ENCODE results near the gene TNS1. TPM values are rescaled to one million over a fixed set of nuclear protein-coding genes. Genes with fewer than 3 reads are reported as not detected.

Gene TNS1
- total and polyA plus RNA-seq, 2 experiments from 2014 or later: 81.6 to 99.3 TPM

DNA sequence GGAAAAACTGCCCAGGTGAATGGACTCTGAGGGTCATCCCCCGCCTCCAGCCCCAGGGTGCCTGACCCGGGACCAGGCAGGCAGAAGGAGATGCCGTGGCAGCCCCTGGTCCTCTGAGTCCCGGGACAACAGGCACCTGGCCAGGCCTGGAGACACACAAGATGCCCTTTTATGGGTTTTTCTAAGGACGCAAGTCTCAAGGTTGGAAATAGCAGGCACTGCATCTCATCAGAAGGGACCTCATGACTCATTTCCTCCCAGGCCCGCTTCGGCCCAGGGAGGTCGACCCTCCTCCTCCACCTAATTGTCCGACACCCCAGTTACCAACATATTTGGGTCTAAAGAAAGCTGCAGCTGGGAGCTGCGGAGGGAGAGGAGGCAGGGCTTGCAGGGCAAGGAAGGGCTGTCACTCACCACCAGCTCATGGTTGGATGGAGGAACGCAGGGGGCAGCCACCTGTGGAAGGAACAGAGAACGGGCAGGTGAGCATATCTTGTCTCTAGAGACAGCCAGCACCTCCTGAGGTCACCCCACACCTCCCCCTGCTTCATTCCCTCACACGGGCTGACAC, 82.9 kb downstream of the TNS1 start:
- Histone ChIP-seq H3K79me2 (ENCODE audit: insufficient read depth) (peaks cover 100% of the 10 kb centered on the region), H3K36me3 (ENCODE audit: low read depth) (peaks cover 14% of the 10 kb centered on the region; the same call in 1 of the 2 replicates), H3K9me3 (ENCODE audit: low read depth) (no peaks in the 10 kb centered on the region), H2AFZ (no peak overlapping the region), H3K4me2 (ENCODE audit: unreplicated experiment) (peak overlapping the region; percentile 36), H3K4me3 (no peak overlapping the region), H3K27me3 (replicated peaks; ENCODE audit: insufficient read depth) (no peaks in the 10 kb centered on the region), H4K20me1 (ENCODE audit: insufficient read depth) (no peaks in the 10 kb centered on the region), H3K4me1 (ENCODE audit: insufficient read depth) (peaks cover 51% of the 10 kb centered on the region), H3F3A (ENCODE audit: insufficient read depth) (peaks cover 50% of the 10 kb centered on the region), H3K9me2 (ENCODE audit: insufficient read depth) (no peaks in the 10 kb centered on the region), H3K9ac (peak overlapping the region; percentile 49), H3K27ac (peak overlapping the region; percentile 71)
- in situ Hi-C loops (cut with MboI): no loop called here
- peak; percentile 81 for DNase-seq
- WGBS, 2 experiments (ENCODE audit: low coverage in 1 of 2, low lambda C conversion rate in 2 of 2, missing lambda C conversion rate in 2 of 2): 12 to 18% methylated on average over 13 of the region's 13 CpGs
- no peak for TF ChIP-seq EZH2phosphoT487 (IDR thresholded peaks at IDR 0.05; ENCODE audit: insufficient read depth, low read depth)
- no peak for TF ChIP-seq EZH2 (IDR thresholded peaks at IDR 0.05; ENCODE audit: insufficient read depth, poor library complexity, severe bottlenecking)

DNA sequence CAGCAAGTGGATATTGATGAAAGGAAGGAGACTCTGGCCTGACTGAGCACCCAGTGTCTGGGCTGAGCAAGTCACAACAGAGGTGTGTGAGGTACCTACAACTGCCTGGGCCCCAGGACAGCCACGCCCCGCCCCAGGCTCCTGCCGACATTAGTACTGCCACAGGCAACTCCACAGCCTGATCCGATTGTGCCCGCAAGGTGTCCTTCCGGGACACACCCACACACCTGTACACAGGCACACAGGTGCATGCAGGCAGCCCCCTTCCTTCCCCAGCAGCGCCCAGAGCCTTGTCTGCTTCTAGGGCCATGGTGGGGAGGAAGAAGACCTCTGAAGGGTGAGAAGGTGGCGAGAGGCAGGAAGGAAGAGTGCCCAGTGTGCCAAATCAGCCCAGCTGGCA, 83.6 kb downstream of the TNS1 start:
- peaks cover 51% of the 10 kb centered on the region for H3K4me1 ChIP-seq (ENCODE audit: insufficient read depth)
- no peaks in the 10 kb centered on the region for H3K9me3 ChIP-seq (ENCODE audit: low read depth)
- H3F3A ChIP-seq (ENCODE audit: insufficient read depth): peaks cover 43% of the 10 kb centered on the region
- peak overlapping the region; percentile 49 for H3K9ac ChIP-seq
- H3K4me3 ChIP-seq: no peak overlapping the region
- TF ChIP-seq EZH2phosphoT487 (IDR thresholded peaks at IDR 0.05; ENCODE audit: insufficient read depth, low read depth): no peak
- peaks cover 14% of the 10 kb centered on the region; the same call in 1 of the 2 replicates for H3K36me3 ChIP-seq (ENCODE audit: low read depth)
- DNase-seq: no peak
- in situ Hi-C loops (cut with MboI): no loop called here
- WGBS, 2 experiments (ENCODE audit: low coverage in 1 of 2, low lambda C conversion rate in 2 of 2, missing lambda C conversion rate in 2 of 2): 80 to 86% methylated on average over 7 to 8 of the region's 8 CpGs
- H3K27me3 ChIP-seq (replicated peaks; ENCODE audit: insufficient read depth): no peaks in the 10 kb centered on the region
- H3K27ac ChIP-seq: peak overlapping the region; percentile 71
- peak overlapping the region; percentile 36 for H3K4me2 ChIP-seq (ENCODE audit: unreplicated experiment)
- H4K20me1 ChIP-seq (ENCODE audit: insufficient read depth): no peaks in the 10 kb centered on the region
- H3K9me2 ChIP-seq (ENCODE audit: insufficient read depth): no peaks in the 10 kb centered on the region
- no peak overlapping the region for H2AFZ ChIP-seq
- peaks cover 100% of the 10 kb centered on the region for H3K79me2 ChIP-seq (ENCODE audit: insufficient read depth)

DNA sequence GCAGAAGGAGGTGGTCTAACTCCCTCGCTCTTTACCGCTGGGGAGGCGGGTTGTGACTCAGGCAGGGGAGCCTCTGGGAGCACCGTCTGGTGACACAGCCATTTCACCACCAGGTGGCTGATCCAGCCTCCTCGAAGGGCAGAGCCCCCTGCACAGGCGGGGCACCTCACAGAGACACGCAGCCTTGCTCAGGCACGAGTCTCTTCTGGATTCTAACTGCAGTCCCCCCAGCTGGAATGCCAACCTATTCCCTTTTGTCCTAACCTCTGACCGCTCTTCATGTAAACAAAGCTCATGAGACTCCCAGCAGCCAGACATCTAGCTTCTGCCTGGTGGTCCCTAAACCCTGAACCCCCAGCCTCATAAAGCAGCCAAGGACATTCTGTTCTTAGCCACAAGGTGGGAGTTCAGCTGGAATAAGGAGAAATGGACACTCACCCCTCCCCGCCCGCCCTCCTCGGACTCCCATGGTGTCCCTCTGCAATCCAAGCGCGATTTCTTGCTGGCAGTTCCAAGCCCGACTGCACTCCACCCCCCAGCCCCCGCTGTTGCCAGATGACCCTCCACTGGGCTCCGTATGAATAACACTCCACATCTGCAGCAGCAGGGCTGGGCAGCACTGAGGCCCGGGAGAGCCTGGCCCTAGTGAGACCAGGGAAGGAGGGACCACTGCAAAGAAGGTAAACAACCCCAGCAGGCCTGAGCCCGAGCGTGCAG, 84.3 kb downstream of the TNS1 start:
- no peak overlapping the region for H3K4me2 ChIP-seq (ENCODE audit: unreplicated experiment)
- H3K9me2 ChIP-seq (ENCODE audit: insufficient read depth): no peaks in the 10 kb centered on the region
- no peak overlapping the region for H2AFZ ChIP-seq
- H3K9me3 ChIP-seq (ENCODE audit: low read depth): no peaks in the 10 kb centered on the region
- H3K9ac ChIP-seq: no peak overlapping the region; the same call in 1 of the 2 replicates
- peaks cover 48% of the 10 kb centered on the region for H3K4me1 ChIP-seq (ENCODE audit: insufficient read depth)
- peak overlapping the region; percentile 71 for H3K27ac ChIP-seq
- DNase-seq: peak; percentile 57
- peaks cover 14% of the 10 kb centered on the region; the same call in 1 of the 2 replicates for H3K36me3 ChIP-seq (ENCODE audit: low read depth)
- no peak overlapping the region for H3K4me3 ChIP-seq
- H3K27me3 ChIP-seq (replicated peaks; ENCODE audit: insufficient read depth): no peaks in the 10 kb centered on the region
- peaks cover 100% of the 10 kb centered on the region for H3K79me2 ChIP-seq (ENCODE audit: insufficient read depth)
- H4K20me1 ChIP-seq (ENCODE audit: insufficient read depth): no peaks in the 10 kb centered on the region
- in situ Hi-C loops (cut with MboI): no loop called here
- H3F3A ChIP-seq (ENCODE audit: insufficient read depth): peaks cover 43% of the 10 kb centered on the region
- WGBS, 2 experiments (ENCODE audit: low coverage in 1 of 2, low lambda C conversion rate in 2 of 2, missing lambda C conversion rate in 2 of 2): 41 to 44% methylated on average over 19 to 20 of the region's 20 CpGs
- no peak for TF ChIP-seq EZH2phosphoT487 (IDR thresholded peaks at IDR 0.05; ENCODE audit: insufficient read depth, low read depth)
- no peak for TF ChIP-seq EZH2 (IDR thresholded peaks at IDR 0.05; ENCODE audit: insufficient read depth, poor library complexity, severe bottlenecking)

DNA sequence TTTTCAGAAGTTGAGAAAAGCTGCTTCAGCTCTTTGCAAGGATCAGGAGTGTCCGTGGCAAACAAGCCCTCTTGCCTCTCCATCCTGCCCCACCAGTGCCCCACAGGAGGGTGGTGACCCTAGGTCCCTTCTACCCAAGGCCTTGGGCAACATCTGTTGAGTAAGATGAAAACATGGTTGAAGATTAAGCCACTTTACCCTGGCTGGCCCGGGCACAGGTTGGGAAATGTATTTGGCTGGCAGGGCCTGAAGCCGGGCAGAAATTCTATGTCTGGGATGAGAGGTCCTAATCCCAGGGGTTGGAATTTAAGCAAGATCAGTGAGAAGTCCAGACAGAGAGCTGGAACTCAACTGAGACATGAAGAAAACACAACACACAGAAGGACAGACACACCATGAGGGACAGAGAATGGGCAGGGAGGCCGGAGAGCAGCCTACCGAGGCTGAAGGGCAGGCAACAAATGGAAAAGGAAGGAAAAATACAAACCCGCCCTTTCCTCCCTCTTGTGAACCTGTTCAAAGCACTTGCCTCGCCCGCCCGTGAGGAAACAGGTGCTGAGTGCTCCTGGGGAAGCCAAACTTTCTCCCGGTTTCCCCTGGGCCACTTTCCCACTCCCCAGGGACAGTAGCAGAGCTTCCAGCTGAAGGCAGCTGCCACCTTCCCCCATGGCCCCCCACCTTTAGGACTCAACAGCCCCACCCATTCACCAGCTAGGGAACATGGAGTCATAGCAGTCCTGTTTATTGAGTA, 86.1 kb downstream of the TNS1 start:
- H3K27ac ChIP-seq: 0 out of 2 replicates have a peak overlapping the region, but pooled peaks have one; percentile 8
- TF ChIP-seq EZH2phosphoT487 (IDR thresholded peaks at IDR 0.05; ENCODE audit: insufficient read depth, low read depth): no peak
- TF ChIP-seq EZH2 (IDR thresholded peaks at IDR 0.05; ENCODE audit: insufficient read depth, poor library complexity, severe bottlenecking): no peak
- H4K20me1 ChIP-seq (ENCODE audit: insufficient read depth): no peaks in the 10 kb centered on the region
- H3K4me3 ChIP-seq: no peak overlapping the region
- in situ Hi-C loops (cut with MboI): no loop called here
- no peak for DNase-seq
- no peaks in the 10 kb centered on the region for H3K9me2 ChIP-seq (ENCODE audit: insufficient read depth)
- 70 to 82% methylated on average over 6 to 10 of the region's 10 CpGs for WGBS, 2 experiments (ENCODE audit: low coverage in 1 of 2, low lambda C conversion rate in 2 of 2, missing lambda C conversion rate in 2 of 2)
- H3K9me3 ChIP-seq (ENCODE audit: low read depth): no peaks in the 10 kb centered on the region
- no peak overlapping the region for H3K9ac ChIP-seq
- H3K27me3 ChIP-seq (replicated peaks; ENCODE audit: insufficient read depth): no peaks in the 10 kb centered on the region
- H3K36me3 ChIP-seq (ENCODE audit: low read depth): peaks cover 14% of the 10 kb centered on the region; the same call in 1 of the 2 replicates
- no peak overlapping the region for H2AFZ ChIP-seq
- no peak overlapping the region for H3K4me2 ChIP-seq (ENCODE audit: unreplicated experiment)
- H3K4me1 ChIP-seq (ENCODE audit: insufficient read depth): peaks cover 38% of the 10 kb centered on the region
- H3K79me2 ChIP-seq (ENCODE audit: insufficient read depth): peaks cover 100% of the 10 kb centered on the region
- peaks cover 47% of the 10 kb centered on the region for H3F3A ChIP-seq (ENCODE audit: insufficient read depth)

Data from GM23248 (cell line).